Raji (cell line): ENCODE data around the gene CRYZL1.

Experiments used
- POLR2A ChIP-seq: IDR thresholded peaks from 2 replicates; pipeline ENCODE4 v1.6.1; 2011; ENCODE audit warnings: low read depth, low read length, control low read depth; ENCODE audit not compliant: insufficient read depth

The CRYZL1 gene

DNA sequence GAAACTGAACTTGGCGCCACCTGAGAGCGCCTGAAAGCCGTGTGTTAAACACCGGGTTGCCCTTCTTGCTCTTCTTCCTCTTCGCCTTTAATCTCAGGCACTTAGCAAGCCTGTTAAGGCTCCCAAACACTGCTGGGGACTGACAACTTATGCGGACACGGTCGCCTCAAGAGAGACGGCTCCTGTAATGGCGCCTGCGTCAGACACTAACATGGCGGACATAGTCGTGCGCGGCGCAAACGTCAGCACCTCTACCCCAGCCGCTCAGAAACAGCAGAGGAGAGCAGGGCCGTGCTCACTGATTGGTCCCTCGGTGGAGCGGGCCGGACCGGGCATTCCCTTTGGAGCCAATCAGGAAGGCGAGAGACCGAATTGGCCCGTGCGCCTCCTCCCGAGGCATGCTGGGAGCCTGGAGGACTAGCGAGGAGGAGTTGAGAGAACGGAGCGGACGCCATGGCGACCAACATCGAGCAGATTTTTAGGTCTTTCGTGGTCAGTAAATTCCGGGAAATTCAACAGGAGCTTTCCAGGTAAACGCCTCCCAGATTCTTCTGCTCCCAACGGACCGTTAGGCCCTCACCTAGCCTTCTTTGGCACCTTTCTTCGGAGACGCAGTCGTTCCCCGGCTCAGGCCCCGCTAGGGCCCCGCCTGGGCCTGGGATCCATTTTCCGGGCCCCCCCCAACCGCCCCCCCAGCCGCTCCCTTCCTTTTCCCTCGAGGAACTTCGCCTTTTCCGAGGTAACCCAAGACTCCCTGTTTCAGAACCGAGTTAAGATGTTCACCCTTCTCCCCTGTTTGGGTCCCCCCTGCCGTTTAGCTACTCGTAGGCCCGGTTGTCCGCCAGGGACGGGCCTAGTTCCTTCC is 98.7 kb downstream of the CRYZL1 start, which contains the start of gene SON:
SON (plus strand) TSS at position 399 of the 865 bp plus-strand sequence; CDS start at position 454, 55 bp downstream.
- peak; percentile 90 for TF ChIP-seq POLR2A

DNA sequence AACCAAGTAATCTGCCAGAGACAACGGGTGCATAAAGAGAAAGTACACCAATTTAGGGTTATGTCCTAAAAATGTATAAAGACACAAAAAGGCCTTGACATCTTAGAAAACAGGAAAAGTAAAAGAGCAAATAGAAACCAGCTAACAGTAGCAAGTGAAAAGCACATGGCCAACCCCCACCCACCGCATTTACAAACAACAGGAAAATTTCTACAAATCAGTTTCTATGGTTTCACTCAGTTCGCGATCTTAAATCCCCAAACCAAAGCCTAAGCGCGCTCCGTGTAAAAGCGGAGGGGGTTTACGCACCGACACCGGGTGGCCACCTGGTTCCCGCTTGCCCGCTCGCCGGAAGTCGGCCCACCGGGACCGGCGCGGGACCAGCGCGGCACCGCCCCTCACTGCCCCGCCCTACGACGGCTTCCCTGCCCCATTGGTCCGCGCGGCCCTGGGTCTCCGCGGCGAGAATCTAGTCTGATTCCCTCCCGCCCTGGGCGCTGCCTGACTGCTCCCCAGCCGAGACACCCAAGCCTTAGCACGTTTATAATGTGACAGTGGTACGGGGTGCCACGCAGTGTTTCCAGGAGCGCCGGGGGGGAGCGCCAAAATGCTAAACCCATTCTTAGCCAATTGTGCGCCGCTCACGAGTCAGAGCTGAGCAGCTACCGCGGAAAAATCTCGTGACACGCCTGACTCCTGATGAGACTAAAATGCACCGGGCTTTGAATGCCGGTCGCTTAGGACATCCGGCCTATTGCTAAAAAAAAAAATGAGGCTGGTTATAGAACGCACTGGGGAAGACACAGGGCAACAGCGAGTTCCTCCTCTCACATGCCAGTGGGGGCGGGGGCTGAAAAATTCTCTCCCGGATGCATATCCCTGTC is 99.5 kb downstream of the CRYZL1 start, which contains the start of gene GART:
GART (minus strand) TSS at position 362 of the 884 bp plus-strand sequence. CDS start 2,802 bp downstream, outside the sequence.
- peak; percentile 73 for TF ChIP-seq POLR2A

DNA sequence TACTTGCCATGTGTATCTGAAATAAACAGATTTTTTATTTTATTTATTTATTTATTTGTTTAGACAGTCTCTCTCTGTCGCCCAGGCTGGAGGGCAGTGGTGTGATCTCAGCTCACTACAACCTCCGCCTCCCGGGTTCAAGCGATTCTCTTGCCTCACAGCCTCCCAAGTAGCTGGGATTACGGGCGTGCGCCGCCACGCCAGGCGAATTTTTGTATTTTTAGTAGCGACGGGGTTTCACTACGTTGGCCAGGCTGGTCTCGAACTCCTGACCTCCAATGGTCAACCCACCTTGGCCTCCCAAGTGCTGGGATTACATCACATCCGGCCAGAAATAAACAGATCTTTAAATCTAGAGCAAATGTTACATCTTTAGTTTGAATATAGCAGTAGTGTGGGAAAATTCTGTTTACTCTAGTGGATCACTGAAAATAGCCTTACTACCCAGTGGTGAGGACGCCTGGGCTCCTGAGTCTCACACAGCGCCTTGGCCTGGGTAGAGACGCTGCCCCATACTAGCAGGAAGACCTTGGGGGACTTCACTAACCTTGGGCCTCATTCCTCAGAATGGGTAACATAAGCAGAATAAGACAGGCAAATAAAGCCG is 100.3 kb downstream of the CRYZL1 start:
- no peak for TF ChIP-seq POLR2A

DNA sequence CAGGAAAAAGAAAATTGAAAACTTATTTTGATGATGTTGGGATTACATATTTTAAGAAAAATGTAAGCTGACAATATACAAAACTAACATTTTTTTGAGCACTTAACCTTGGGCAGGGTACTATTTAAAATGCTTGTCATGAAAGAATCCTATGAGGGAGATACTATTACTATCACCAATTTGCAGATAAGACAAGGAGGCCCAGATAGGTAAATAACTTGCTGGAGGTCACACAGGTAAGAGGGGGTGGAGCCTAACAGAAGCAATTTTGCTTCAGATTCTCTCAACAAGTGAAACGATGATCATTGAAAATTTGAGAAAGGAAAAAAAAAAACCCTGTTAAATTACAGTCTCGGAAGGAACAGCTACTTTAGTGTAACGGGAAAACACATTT is 100.8 kb downstream of the CRYZL1 start:
- TF ChIP-seq POLR2A: no peak

DNA sequence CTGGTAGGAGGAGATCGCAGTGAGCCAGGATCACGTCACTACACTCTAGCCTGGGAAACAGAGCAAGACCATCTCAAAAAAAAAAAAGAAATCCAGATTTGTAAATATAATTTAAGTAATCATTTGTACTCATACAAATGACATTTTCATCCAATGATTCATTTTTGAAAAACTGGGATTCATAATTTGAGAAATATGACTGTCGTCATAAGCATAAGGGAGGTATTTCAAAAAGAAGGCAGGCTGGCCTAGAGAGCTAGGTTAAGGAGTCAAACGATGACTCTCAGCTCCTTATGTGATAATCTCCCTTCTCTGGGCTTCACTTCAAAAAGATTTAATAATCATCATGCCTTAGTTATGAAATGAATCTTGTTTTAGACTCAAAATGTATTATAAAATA is 101.9 kb downstream of the CRYZL1 start:
- no peak for TF ChIP-seq POLR2A
